Ishikawa (cell line): ENCODE measurements around the gene PLPPR1.

Experiments
- CEBPB ChIP-seq: IDR thresholded peaks from 2 replicates; pipeline ENCODE4 v1.6.1; 2012
- CREB1 ChIP-seq: IDR thresholded peaks from 2 replicates; pipeline ENCODE4 v1.6.1; 2012; ENCODE audit warnings: low read depth
- EGR1 ChIP-seq: IDR thresholded peaks from 2 replicates; pipeline ENCODE4 v1.6.1; 2012
- EP300 ChIP-seq: IDR thresholded peaks from 2 replicates; pipeline ENCODE4 v1.6.1; 2012; ENCODE audit warnings: borderline replicate concordance
- FOXM1 ChIP-seq: IDR thresholded peaks from 2 replicates; pipeline ENCODE4 v1.6.1; 2012; ENCODE audit warnings: low read depth, borderline replicate concordance
- MAX ChIP-seq: IDR thresholded peaks from 2 replicates; pipeline ENCODE4 v1.6.1; 2012
- NFIC ChIP-seq: IDR thresholded peaks from 2 replicates; pipeline ENCODE4 v1.6.1; 2012
- RAD21 ChIP-seq: IDR thresholded peaks from 2 replicates; pipeline ENCODE4 v1.6.1; 2012; ENCODE audit warnings: low read depth
- REST ChIP-seq: IDR thresholded peaks from 2 replicates; pipeline ENCODE4 v1.6.1; 2012; ENCODE audit warnings: low read depth, mild to moderate bottlenecking
- TAF1 ChIP-seq: IDR thresholded peaks from 2 replicates; pipeline ENCODE4 v1.6.1; 2012; ENCODE audit warnings: low read depth, mild to moderate bottlenecking
- USF1 ChIP-seq: IDR thresholded peaks from 2 replicates; pipeline ENCODE4 v1.6.1; 2012
- ZBTB7A ChIP-seq: IDR thresholded peaks from 2 replicates; pipeline ENCODE4 v1.6.1; 2012; ENCODE audit warnings: low read depth

GRCh38 chr9:101232405-101232977 is 204.0 kb downstream of the PLPPR1 start:
- TF ChIP-seq REST (no peak), CEBPB (no peak), TAF1 (no peak), RAD21 (no peak), EGR1 (no peak), FOXM1 (no peak), CREB1 (no peak), MAX (no peak), NFIC (no peak), ZBTB7A (no peak), EP300 (no peak), USF1 (no peak)
